GM18867 (cell line): ENCODE data around the gene GANAB.
"Not testable (repeated sequence)": the region's sequence is repeated elsewhere in the genome, so short reads cannot be mapped to it uniquely, and the experiment has no call there.

Experiments used
- ATAC-seq: cut with Tn5 transposase; IDR thresholded peaks from one replicate; pipeline ENCODE4 v1.9.1; 2021; ENCODE audit warnings: mild to moderate bottlenecking, moderate library complexity; ENCODE audit not compliant: unreplicated experiment

Gene GANAB

DNA sequence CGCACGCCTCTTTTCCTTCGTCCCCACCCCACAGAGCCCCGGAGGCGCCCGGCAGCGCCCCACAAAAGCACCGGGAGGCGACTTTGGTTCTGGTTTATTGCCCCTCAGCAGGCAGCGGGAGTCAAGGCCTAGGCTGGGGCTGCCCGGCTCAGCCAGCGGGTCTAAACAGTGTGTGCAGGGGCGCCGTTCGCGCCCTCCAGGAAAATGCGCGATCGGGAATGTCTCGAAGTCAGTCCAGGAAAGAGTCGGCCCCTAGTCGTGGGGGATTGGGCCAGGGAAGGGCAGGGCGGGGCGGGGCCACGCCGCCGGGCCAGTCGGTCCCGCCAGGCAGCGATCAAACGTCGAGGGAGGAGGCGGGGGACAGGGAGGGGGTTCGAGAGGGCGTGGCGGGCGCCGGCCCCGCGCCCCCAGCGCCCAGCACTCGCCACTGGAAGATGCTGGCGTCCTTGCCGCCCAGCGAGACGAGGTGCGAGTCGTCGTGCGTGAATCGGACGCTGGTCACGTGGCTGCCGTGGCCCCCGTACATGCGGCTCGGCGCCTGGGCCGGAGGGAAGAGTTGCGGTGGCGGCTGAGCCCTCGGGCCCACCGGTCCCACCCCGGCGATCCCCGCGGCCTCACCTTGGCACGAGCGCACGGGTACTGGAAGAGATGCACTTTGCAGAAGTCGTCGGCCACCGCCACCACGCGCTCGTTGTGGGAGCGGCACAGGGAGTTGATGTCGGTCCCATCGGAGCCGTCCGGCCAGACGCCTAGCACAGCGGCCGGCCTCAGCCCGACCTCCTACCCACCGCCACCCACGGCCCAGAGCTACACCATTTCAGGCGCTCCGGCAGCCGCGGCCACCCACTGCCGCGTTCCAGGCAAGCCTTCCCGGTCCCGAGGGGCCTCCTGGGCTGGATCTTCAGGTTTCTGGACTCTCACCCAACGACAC, 44.0 kb downstream of the GANAB start:
- no peak for ATAC-seq

DNA sequence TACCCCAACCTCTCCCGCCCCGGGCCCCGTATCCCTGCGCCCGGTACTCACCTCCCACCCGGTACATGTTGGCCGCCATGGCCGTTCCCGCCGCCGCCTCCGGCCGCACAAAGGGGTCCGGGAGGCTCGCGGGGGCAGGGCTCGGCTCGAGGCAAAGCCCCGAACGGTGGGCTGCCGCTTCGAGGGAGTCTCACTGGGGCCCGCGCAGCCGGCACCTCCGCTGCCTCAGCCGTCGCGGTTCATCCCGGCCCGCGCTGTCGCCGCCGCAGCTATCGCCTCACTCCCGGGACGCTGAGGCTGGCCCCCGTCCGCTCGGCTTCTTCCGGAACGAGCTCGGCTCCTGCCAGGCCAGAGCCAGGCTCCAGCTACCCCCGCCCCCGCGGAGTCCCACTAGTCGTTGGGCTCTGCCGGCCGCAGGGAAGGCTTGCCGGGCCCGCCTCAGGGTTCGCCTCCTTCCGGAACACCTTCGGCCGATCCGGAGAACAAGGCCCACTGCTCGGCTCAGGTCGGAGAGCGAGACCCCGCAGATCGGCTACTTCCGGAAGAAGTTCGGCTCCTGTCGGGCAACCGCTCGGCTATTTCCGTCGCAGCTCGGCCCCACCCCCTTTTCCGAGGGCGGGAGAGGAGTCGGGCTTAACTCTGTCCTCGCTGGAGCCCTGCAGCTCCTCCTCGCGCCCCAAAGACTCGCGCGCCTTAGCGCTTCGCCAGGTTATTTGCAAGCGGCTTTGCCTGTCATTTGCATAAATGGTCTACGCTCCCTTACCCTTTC, 44.9 kb downstream of the GANAB start, which contains the start of gene MTA2:
Gene MTA2 (minus strand): TSS at position 494 of the 769 bp plus-strand sequence. CDS start 415 bp downstream, at position 79.
- ATAC-seq: peak; percentile 68

DNA sequence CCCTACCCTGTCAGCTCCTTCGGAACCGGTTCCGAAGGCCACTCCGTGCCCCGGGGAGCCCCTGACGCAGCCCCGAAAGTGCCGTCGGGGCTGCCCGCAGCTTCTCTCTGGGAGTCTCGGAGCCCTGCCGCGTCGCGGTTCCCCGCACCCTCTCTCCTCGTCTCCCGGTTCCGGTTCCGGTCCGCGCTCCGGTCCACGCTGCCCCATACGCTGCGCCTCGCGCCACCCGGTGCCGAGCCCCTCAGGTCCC, 45.4 kb downstream of the GANAB start:
- ATAC-seq: no peak

DNA sequence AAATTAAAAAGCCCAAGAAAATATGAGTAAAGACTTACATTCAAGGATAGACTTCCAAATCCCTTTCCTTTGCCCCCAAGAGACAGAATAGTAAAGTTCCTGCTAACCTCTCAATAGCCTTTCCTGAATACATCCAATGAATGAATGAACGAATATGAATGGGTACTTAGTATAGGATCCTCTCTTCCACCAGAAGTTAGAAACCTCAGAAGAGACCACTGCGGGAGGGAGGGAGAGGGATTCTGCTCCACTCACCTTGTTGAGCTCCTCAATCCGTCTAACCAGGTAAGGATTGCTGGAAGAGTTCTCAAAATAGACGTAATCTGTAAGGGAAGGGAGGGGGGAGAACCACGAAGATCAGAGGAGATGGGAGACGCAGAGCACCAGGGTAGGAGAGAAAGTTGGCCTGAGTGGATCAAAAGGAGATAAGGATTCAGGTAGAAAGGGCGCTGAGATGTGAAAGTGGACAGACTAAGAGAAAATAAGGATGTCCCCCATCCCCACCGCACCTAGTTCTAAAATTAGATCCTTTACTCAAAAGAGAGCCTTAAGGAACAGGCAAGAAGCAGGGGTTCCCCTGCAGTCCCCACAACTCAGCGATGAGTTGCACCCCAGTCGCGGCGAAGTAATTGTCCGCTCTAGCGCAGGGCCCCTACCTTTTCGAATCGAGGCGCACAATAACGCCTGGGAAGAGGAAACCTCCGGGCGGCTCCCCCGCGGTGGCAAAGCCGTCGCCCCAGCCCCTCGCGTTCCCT, 45.9 kb downstream of the GANAB start:
- ATAC-seq: no peak

DNA sequence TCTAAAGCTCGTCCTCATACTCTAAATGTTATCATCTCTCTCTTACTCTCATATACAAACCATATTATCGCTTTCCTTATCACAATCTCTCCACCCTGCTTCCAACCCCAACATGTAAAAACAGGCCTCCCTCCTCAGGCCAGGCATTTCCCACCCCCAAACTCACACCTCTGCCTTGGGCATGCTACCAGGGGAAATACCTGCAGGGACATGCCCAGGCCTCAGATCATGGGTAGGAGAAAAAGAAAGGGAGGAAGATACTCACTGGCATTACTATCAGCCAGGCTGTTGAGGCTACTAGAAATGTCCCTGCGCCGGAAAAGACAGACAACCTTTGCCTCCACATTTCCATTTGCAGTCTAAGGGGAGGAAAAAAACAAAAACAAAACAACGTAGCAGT, 46.5 kb downstream of the GANAB start:
- no peak for ATAC-seq

DNA sequence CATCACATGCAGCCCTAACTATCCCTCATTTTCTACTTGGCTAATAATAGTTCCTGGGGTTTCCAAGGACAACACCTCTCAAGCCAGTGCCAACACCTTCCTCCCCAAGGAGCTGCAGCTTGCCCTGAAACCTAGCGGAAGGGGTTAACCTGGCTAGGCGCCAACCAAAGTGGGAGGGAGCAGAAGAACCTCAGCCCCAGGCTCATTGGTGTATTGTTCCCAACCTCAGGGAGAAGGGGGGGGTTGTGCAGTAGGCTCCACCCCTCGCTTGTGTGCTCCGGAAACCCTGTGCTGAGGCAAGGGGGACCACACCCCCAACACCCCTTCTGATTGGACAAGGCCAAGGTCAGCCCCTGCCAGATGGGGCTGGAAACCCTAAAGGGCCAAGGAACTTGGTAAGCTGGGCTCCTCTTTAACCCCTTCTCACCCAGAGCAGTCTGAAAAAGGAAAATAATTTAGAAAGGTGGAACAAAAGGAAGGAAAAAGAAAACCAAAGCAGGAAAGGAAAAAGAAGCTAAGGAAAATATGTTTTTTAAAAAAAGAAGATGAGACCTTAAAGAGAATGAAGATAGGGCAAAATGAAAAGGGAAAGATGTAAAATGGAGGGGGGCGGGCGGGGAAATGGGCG, 47.2 kb downstream of the GANAB start:
- peak; percentile 59 for ATAC-seq

DNA sequence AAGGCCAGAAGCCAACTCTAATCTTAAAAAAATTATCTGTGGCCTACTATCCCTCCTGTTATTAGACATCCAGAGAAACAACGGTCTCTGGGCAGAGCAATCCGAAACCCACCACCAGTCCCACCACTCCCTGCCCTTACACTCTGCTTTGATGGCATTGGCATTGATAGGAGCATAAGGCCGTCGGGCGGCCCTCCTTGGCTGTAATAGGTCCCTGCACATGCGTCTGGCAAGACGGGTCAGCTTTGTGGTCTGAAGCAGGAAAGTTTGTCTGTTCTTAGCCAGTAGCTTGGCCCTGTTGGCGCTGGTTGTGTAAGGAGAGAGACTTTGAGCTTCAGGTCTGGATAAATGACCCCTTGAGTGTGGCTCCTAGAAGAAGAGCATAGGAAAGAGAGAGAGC, 51.3 kb downstream of the GANAB start:
- no peak for ATAC-seq

DNA sequence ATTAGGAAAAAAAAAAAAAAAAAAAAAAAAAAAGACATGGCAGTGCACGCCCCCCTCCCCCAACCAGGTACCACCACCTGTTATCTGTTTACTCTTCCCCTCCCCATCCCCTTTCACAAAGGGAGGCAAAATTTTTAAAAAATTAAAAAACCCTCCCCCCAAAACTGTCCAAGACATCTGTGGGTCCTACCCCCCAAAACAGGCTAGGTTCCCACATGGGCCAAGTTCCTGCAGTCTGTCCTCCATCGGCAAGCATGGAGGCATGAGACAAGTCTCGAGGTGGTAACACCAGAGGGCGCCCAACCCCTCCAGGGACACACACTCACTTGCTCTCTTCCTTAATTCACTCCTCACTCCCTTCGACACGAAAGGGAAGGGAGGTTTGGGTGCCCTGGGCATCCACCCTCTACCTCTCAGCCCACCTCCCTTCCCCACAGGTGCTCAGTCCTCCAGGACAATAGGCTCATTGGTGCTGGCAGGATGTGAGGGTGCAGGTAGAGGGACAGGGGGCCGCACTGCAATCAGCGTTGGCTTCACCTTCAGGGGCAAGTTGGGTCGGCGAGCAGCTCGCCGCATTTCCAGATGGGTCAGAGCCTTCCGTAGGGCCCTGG, 52.9 kb downstream of the GANAB start:
- ATAC-seq: no peak

DNA sequence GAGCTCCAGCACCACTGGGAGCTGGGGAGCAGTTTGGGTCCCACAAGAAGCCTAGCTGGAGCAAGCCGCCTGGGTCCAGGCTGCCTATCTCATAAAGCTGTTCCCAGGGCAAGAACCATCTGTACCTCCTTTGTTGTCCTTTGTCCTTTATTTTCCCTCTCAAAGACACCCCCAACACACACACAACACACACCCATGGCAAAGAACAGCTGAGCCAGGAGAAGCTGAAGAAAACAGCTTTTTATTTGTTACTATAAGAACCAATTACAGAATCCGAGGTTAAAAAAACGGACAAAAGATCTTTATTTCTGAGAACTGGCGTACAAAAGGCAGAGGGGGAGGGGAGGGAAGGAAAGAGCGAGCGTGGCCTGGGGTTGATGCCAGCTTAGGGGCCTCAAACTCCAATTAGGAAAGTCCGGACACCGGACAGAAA, 53.4 kb downstream of the GANAB start:
- ATAC-seq: no peak

DNA sequence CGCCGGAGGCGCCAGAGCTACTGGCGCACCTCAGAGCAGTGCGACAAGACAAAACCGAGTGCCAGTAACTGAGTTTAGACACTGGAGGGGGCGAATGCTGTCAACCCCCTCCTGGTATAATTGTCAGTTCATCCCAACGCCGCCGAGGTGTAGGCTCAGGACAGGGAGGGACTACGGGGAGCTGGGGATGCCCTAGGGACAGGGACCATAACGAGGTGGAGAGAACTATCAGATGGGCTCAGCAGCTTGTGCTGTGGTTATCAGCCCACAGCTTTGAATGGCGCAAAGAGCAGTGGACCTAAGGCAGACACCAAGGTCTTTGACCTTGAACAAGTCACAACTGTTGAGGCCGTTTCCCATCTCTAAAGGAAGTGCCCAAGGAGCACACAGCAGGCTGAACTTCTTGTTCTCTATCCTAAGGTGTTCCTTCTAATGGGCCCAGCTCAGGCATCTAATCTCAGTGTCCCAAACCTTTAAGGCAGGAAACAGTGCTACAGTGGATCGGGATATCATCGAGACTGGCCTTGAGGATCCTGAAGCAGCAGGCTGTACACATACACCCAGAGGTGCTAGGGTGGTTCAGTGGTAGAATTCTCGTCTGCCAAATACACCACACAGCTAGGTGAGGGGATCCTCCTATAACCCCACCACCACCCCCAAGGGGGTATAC, 54.1 kb downstream of the GANAB start:
- ATAC-seq: no peak

DNA sequence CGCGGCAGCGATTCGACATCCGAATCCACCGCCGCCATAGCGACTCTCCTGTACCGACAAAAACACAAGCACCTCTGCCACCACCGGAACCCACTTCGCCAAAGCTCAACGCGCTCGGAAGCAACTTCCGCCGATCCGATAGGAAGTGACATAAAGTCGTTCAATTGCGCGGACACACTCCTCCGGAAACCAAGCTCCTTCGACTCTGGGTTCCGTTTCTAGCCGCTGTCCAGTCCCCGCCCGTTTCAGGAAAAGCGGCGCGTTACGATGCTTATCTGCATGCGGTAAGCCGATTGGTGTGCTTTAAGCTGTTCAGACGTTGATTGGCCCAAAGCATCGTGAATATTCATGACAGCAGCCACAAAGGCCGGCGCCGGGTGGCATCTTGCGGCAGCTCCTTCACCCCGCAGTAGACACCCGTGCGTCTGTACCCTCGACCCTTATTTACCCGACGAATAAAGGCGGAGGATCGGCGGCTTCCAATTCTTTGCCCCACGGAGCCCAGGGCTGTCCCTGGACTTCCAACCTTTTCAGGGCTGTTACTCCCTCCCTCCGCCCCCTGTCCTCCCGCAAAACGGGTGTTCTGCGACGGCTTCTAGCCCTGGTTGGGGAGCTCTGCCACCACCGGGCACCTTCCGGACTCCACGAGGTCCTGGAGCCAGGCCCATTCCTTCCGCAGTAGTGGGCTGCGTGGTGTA, 54.8 kb downstream of the GANAB start, which contains the start of gene TUT1:
Gene TUT1 (minus strand): TSS at position 76 of the 698 bp plus-strand sequence. CDS start 38 bp downstream, at position 38.
- ATAC-seq: peak; percentile 85

DNA sequence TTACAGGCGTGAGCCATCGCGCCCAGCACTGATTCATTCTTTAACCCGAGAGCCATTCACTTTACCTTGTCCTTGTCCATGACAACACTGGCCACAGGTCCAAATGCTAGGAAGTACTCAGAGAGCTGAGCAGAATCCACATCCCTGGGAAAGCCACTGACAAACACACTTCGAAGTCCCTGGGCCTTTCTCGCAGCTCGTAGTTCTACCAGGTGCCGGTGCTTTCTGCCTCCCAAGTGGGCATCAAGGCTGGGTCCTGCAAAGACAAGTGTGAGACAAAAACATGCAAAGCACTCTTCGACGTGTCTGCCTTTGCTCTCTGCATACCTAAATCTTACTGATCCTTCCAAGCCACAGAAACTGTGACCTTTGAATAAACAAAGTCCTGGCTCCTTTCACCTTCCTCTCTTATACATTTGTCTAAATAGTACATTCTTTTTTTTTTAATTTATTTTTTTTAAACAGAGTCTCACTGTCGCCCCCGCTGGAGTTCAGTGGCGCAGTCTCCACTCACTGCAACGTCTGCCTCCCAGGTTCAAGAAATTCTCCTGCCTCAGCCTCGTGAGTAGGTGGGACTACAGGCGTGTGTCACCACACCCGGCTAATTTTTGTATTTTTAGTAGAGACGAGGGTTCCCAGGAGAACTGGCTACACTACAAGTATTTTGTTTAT, 57.3 kb downstream of the GANAB start:
- no peak for ATAC-seq

DNA sequence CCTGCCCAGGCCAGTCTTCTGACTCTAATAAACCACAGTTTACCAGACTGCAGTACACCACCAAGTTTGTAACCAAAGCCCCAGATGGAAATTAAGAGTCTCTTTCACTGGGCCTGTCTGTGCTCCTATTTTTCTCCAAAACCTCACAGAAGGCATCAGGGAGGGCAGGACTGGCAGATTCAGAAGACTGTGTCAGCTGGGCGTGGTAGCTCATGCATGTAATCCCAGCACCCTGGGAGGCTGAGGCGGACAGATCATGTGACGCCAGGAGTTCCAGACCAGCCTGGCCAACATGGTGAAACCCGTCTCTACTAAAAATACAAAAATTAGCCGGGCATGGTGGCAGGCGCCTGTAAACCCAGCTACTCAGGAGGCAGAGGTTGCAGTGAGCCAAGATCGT, 61.1 kb downstream of the GANAB start:
- not testable (repeated sequence) for ATAC-seq

DNA sequence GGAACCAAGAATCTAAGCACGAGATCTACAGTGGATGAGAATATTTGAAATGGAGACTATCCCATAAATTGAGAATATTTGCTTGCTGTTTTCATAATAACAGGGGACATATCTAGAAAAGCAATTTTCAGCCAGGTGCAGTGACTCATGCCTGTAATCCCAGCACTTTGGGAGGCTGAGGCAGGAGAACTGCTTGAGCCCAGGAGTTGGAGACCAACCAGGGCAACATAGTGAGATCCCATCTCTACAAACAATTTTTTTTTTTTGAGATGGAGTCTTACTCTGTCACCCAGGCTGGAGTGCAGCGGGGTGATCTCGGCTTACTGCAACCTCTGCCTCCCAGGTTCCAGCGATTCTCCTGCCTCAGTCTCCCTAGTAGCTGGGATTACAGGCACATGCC, 64.7 kb downstream of the GANAB start:
- ATAC-seq: not testable (repeated sequence)

DNA sequence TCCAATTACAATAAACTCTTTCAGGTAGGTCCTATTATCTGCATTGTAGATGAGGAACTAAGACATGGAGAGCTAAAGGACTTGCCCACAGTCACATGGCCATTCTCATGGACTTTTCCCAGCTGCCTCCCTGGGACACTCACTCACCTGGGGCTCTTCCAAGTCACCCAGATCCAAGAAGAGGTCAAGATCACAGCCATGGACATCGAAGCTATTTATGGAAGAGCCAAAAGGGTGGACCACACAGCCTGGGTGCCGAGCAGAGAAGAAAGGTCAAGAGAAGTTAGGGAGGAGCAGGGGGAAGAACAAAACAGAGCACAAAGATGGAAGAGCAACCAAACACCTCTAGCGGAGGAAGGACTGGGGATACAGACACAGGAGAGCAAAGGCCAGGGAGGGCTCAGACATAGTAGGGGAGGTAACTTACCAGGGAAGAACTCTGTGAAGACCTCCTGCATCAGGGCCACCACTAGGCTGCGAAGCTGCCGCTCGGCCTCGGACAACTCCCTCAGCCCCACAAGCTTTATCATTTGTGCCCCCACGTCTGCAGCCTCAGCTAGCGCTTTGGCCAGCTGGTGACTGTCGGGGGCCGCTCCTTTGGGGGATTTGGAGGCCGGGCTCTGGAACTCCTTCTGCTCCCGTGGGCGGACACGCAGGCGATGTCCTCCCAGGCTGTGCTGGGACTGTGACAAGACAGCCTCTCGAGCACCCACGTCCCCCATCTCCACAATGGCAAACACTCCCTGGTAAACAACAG, 65.3 kb downstream of the GANAB start:
- no peak for ATAC-seq

DNA sequence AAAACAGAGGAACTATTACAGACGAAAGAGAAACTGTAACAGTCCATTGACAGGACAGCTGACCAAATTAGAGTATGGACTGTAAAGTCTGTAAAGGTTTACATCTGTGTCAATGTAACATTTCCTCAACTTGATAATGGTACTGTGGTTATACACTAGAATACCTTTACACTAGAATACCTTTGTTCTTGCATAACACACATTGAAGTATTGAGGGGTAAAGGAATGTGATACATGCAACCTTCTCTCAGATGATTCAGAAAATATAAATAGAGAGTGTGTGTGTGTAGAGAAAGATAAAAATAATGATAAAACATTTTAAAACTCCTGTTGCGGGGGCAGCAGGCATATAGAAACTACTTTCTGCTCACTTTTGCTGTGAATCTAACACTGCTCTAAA, 67.2 kb downstream of the GANAB start:
- ATAC-seq: no peak

DNA sequence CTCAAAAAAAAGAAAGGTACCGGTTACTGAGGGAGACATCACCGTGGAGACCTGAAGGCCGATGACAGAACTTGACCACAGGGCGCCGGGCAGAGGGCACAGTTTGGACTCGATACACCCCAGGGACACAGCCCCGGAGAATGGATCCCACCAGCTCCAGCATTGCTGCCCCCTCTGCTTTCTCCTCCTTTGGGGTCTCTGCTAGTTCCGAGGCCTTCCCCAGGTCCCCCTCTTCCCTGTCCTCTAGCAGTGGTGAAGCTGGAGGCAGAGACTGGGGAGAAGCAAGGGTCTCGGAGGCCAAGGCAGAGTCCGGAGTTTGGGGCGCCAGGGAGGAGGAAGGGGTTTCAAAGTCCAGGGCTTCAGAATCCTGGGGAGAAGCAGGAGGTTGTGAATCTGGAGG, 67.9 kb downstream of the GANAB start:
- ATAC-seq: no peak
